Trophoblast cell (in vitro differentiated cells and primary cell): Measurements from ENCODE around the gene BHMT2.
A peak's percentile ranks its signal among the peaks of the same experiment; 100 is the strongest.

Source experiments
- DNase-seq, 2 donors: peaks; one replicate each; pipeline ENCODE4 v3.0.0-alpha.2; 2016
- H2AFZ ChIP-seq: 2 replicates; pipeline ENCODE4 v1.6.1; 2013; ENCODE audit warnings: low read length, moderate library complexity, mild to moderate bottlenecking; ENCODE audit not compliant: insufficient read depth, poor library complexity
- H2AK5ac ChIP-seq: 2 replicates; pipeline ENCODE4 v1.6.1; 2013; ENCODE audit warnings: mild to moderate bottlenecking, low read length
- H2BK120ac ChIP-seq: 2 replicates; pipeline ENCODE4 v1.6.1; 2013; ENCODE audit warnings: low read length, mild to moderate bottlenecking, moderate library complexity; ENCODE audit not compliant: insufficient read depth, poor library complexity
- H2BK12ac ChIP-seq: 2 replicates; pipeline ENCODE4 v1.6.1; 2013; ENCODE audit warnings: mild to moderate bottlenecking, low read length, moderate library complexity
- H2BK5ac ChIP-seq: 2 replicates; pipeline ENCODE4 v1.6.1; 2013; ENCODE audit warnings: low read length, low read depth, moderate library complexity, mild to moderate bottlenecking; ENCODE audit not compliant: poor library complexity
- H3K14ac ChIP-seq: 2 replicates; pipeline ENCODE4 v1.6.1; 2013; ENCODE audit warnings: mild to moderate bottlenecking, low read length
- H3K18ac ChIP-seq: 2 replicates; pipeline ENCODE4 v1.6.1; 2013; ENCODE audit warnings: mild to moderate bottlenecking, low read length
- H3K23ac ChIP-seq: 2 replicates; pipeline ENCODE4 v1.6.1; 2013; ENCODE audit warnings: low read length
- H3K27ac ChIP-seq: 2 replicates; pipeline ENCODE4 v1.5.1; 2013; ENCODE audit warnings: low read depth, mild to moderate bottlenecking, inconsistent platforms, low read length, moderate library complexity
- H3K27me3 ChIP-seq: 2 replicates; pipeline ENCODE4 v1.6.1; 2013; ENCODE audit warnings: inconsistent platforms, mild to moderate bottlenecking, low read length, moderate library complexity; ENCODE audit not compliant: insufficient read depth
- H3K36me3 ChIP-seq, 2 experiments: 1 replicate in 1 of 2; 2 replicates in 1 of 2; pipeline ENCODE4 v1.6.1; 2013; ENCODE audit warnings: low read length in 2 of 2, mild to moderate bottlenecking in 2 of 2, moderate library complexity in 1 of 2; ENCODE audit not compliant: insufficient read depth in 2 of 2, control insufficient read depth in 1 of 2
- H3K4ac ChIP-seq: 2 replicates; pipeline ENCODE4 v1.6.1; 2013; ENCODE audit warnings: low read depth, mild to moderate bottlenecking, low read length, moderate library complexity
- H3K4me1 ChIP-seq, 2 experiments: 1 replicate in 1 of 2; 2 replicates in 1 of 2; pipeline ENCODE4 v1.6.1; 2013; ENCODE audit warnings: low read length in 2 of 2, mild to moderate bottlenecking in 2 of 2, moderate library complexity in 1 of 2; ENCODE audit not compliant: insufficient read depth in 2 of 2, control insufficient read depth in 1 of 2
- H3K4me2 ChIP-seq: 2 replicates; pipeline ENCODE4 v1.6.1; 2013; ENCODE audit warnings: inconsistent platforms, mild to moderate bottlenecking, low read length, moderate library complexity
- H3K4me3 ChIP-seq: 2 replicates; pipeline ENCODE4 v1.5.1; 2013; ENCODE audit warnings: mild to moderate bottlenecking, low read depth, low read length, inconsistent platforms
- H3K79me1 ChIP-seq: one replicate; pipeline ENCODE4 v1.6.1; 2013; ENCODE audit warnings: low read length
- H3K79me2 ChIP-seq: 2 replicates; pipeline ENCODE4 v1.6.1; 2013; ENCODE audit warnings: low read length, mild to moderate bottlenecking; ENCODE audit not compliant: control insufficient read depth, insufficient read depth, poor library complexity
- H3K9ac ChIP-seq: 2 replicates; pipeline ENCODE4 v1.6.1; 2013; ENCODE audit warnings: mild to moderate bottlenecking, low read length
- H3K9me3 ChIP-seq: 2 replicates; pipeline ENCODE4 v1.6.1; 2013; ENCODE audit warnings: low read depth, mild to moderate bottlenecking, control low read depth, inconsistent platforms, low read length; ENCODE audit not compliant: insufficient read depth
- H4K12ac ChIP-seq: 2 replicates; pipeline ENCODE4 v1.6.1; 2013; ENCODE audit warnings: low read depth, mild to moderate bottlenecking, low read length, moderate library complexity
- H4K8ac ChIP-seq: 2 replicates; pipeline ENCODE4 v1.6.1; 2013; ENCODE audit warnings: low read depth, mild to moderate bottlenecking, low read length, moderate library complexity
- H4K91ac ChIP-seq: one replicate; pipeline ENCODE4 v1.6.1; 2013; ENCODE audit warnings: low read depth, mild to moderate bottlenecking, low read length, moderate library complexity
- WGBS: extraction: QIAGEN DNeasy Blood & Tissue Kit; methylation state at CpG from one replicate; pipeline ENCODE4 v1.1.7; 2013; ENCODE audit warnings: missing lambda C conversion rate; ENCODE audit not compliant: insufficient read length, insufficient coverage; ENCODE audit errors: extremely low coverage; 5-methylcytosine and 5-hydroxymethylcytosine counted together

BHMT2 gene

GRCh38 chr5:79053321-79053720 is 16.2 kb upstream of the BHMT2 start:
- WGBS: no CpG with 5 or more reads among the region's 4 CpGs
- Histone ChIP-seq H3K4me2 (no peak overlapping the region), H3K9ac (no peak overlapping the region), H3K9me3 (no peaks in the 10 kb centered on the region), H4K8ac (no peak overlapping the region), H3K18ac (no peak overlapping the region), H3K79me2 (no peaks in the 10 kb centered on the region), H3K4me1 (no peaks in the 10 kb centered on the region), H3K27ac (no peak overlapping the region), H3K4ac (no peak overlapping the region), H3K14ac (no peak overlapping the region), H2AK5ac (no peak overlapping the region), H2BK120ac (no peak overlapping the region), H2AFZ (no peak overlapping the region), H4K91ac (no peak overlapping the region), H4K12ac (no peak overlapping the region), H3K36me3 (no peaks in the 10 kb centered on the region), H2BK12ac (no peak overlapping the region), H3K79me1 (no peaks in the 10 kb centered on the region), H3K4me3 (no peak overlapping the region), H2BK5ac (no peak overlapping the region), H3K27me3 (no peaks in the 10 kb centered on the region), H3K23ac (no peak overlapping the region)
- DNase-seq: no peak

- no peak overlapping the region for H4K12ac ChIP-seq
- H2AFZ ChIP-seq: no peak overlapping the region
- H4K91ac ChIP-seq: no peak overlapping the region
- no peak overlapping the region for H3K27ac ChIP-seq
- no peaks in the 10 kb centered on the region for H3K9me3 ChIP-seq
- no peak overlapping the region for H3K23ac ChIP-seq
- no peak overlapping the region for H3K9ac ChIP-seq
- no peak overlapping the region for H2AK5ac ChIP-seq
- H3K18ac ChIP-seq: no peak overlapping the region
- H3K14ac ChIP-seq: no peak overlapping the region
- H3K4me3 ChIP-seq: no peak overlapping the region
- H3K4me1 ChIP-seq: no peaks in the 10 kb centered on the region
- H2BK12ac ChIP-seq: no peak overlapping the region
- H3K4ac ChIP-seq: no peak overlapping the region
- no peak overlapping the region for H2BK5ac ChIP-seq
- H2BK120ac ChIP-seq: no peak overlapping the region
- H3K4me2 ChIP-seq: no peak overlapping the region
- no peaks in the 10 kb centered on the region for H3K79me1 ChIP-seq
- WGBS: no CpG with 5 or more reads among the region's 1 CpG
- no peak overlapping the region for H4K8ac ChIP-seq
- H3K27me3 ChIP-seq: no peaks in the 10 kb centered on the region
- no peaks in the 10 kb centered on the region for H3K79me2 ChIP-seq
- H3K36me3 ChIP-seq: no peaks in the 10 kb centered on the region
- DNase-seq: no peak
These were observed 14.6 kb upstream of the BHMT2 start for GRCh38 chr5:79055017-79055416.

- Histone ChIP-seq H3K14ac (no peak overlapping the region), H3K4me3 (no peak overlapping the region), H3K9ac (no peak overlapping the region), H3K79me1 (no peaks in the 10 kb centered on the region), H3K18ac (no peak overlapping the region), H4K12ac (no peak overlapping the region), H4K8ac (no peak overlapping the region), H2AFZ (no peak overlapping the region), H3K23ac (no peak overlapping the region), H3K27me3 (no peaks in the 10 kb centered on the region), H4K91ac (no peak overlapping the region), H3K36me3 (no peaks in the 10 kb centered on the region), H2AK5ac (no peak overlapping the region), H2BK120ac (no peak overlapping the region), H3K9me3 (no peaks in the 10 kb centered on the region), H3K27ac (no peak overlapping the region), H3K4me1 (no peaks in the 10 kb centered on the region), H2BK5ac (no peak overlapping the region), H2BK12ac (no peak overlapping the region), H3K4me2 (no peak overlapping the region), H3K79me2 (no peaks in the 10 kb centered on the region), H3K4ac (no peak overlapping the region)
- no peak for DNase-seq
These were observed 12.7 kb upstream of the BHMT2 start for GRCh38 chr5:79056847-79057246.

GRCh38 chr5:79059674-79060073 is 9.9 kb upstream of the BHMT2 start:
- Histone ChIP-seq H2BK120ac (no peak overlapping the region), H3K4me3 (no peak overlapping the region), H2AFZ (no peak overlapping the region), H3K4me2 (no peak overlapping the region), H2AK5ac (no peak overlapping the region), H4K12ac (no peak overlapping the region), H3K14ac (no peak overlapping the region), H2BK12ac (no peak overlapping the region), H3K4ac (no peak overlapping the region), H3K27ac (no peak overlapping the region), H3K4me1 (no peaks in the 10 kb centered on the region), H3K36me3 (no peaks in the 10 kb centered on the region), H3K79me2 (no peaks in the 10 kb centered on the region), H4K91ac (no peak overlapping the region), H3K9ac (no peak overlapping the region), H3K18ac (no peak overlapping the region), H3K79me1 (no peaks in the 10 kb centered on the region), H2BK5ac (no peak overlapping the region), H3K9me3 (no peaks in the 10 kb centered on the region), H3K23ac (no peak overlapping the region), H4K8ac (no peak overlapping the region), H3K27me3 (no peaks in the 10 kb centered on the region)
- WGBS: no CpG with 5 or more reads among the region's 4 CpGs
- DNase-seq: no peak

GRCh38 chr5:79062436-79062835 is 7.1 kb upstream of the BHMT2 start:
- Histone ChIP-seq H2AK5ac (no peak overlapping the region), H3K4me2 (no peak overlapping the region), H4K12ac (no peak overlapping the region), H3K18ac (no peak overlapping the region), H3K79me1 (no peaks in the 10 kb centered on the region), H3K9ac (peak overlapping the region; percentile 70), H3K14ac (no peak overlapping the region), H3K4me1 (no peaks in the 10 kb centered on the region), H4K91ac (no peak overlapping the region), H3K27ac (no peak overlapping the region), H3K23ac (no peak overlapping the region), H2AFZ (no peak overlapping the region), H2BK12ac (no peak overlapping the region), H3K27me3 (no peaks in the 10 kb centered on the region), H3K4ac (no peak overlapping the region), H2BK5ac (no peak overlapping the region), H3K36me3 (no peaks in the 10 kb centered on the region), H3K79me2 (no peaks in the 10 kb centered on the region), H2BK120ac (no peak overlapping the region), H3K4me3 (no peak overlapping the region), H4K8ac (no peak overlapping the region), H3K9me3 (no peaks in the 10 kb centered on the region)
- WGBS: no CpG with 5 or more reads among the region's 3 CpGs
- no peak for DNase-seq
